Hair follicle dermal papilla cell (primary cell): ENCODE results near the gene ITPRIPL2. TPM values are rescaled to one million over a fixed set of nuclear protein-coding genes. Genes with fewer than 3 reads are reported as not detected.

Experiments
- total RNA-seq: library from RNA; depleted of rRNA; stranded (reverse); fragments of >200 nt; gene quantifications from 2 replicates; pipeline ENCODE4 v1.2.3, GENCODE V29; 2012

ITPRIPL2 gene
- total RNA-seq = 68.0 and 81.9 TPM in 2 replicates

GRCh38 chr16:19113577-19114358 lies at the start of gene ITPRIPL2:
Gene ITPRIPL2 (plus strand): TSS chr16:19113964. CDS start chr16:19114462, 498 bp downstream.

DNA sequence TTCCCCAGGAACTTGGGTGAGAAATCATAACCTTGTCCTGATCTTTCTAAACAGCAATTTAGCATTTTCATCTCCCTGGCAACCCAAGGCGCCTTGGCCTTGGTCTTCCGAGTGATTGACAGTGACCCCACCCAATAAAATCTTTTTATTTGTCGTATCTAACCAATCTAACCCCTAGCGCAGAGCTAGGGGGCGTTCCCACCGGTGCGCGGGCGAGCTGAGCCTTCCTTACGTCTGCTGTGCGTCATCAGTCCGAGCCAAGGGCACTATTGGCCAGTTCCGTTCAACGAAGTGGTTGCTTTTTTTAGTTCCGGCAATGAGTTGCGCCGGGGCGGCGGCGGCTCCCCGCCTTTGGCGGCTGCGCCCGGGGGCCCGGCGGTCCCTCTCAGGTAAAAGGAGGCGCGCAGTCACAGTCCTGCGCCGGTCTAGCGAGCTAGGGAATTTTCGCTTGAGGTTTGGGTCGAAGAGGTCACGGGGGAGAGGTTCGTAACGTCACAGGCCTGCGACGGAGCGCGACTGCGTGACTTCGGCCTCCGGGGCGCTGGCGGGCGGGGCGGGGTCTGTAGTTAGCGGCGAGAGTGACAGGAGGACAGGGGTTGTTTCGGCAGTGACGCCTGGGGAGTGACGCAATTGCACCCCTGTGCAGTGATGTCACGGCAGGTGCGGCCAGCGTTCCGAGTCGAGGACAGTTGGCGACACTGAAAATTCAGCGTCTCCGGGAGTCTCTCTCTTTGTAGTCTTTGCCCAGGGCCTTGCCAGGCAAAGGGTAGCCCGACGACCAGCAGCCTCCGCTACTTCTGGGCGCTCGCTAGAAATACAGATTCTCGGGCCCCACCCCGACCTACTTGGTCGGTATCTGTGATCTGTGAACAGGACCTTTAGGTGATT lies 46.2 kb upstream of the ITPRIPL2 start, which contains the start of gene COQ7:
COQ7 (plus strand) TSS at position 266 of the 888 bp plus-strand sequence; CDS start at position 317, 51 bp downstream.

GRCh38 chr16:19167710-19168370 lies 54.1 kb downstream of the ITPRIPL2 start, which contains the start of gene SYT17:
Gene SYT17 (plus strand): TSS chr16:19168240. CDS start chr16:19168647, 407 bp downstream.

Other genes with a start within 250 kb of the ITPRIPL2 start
- gene SMG1, start 187.6 kb upstream of the ITPRIPL2 start, total RNA-seq = 66.4 and 85.2 TPM in 2 replicates
- 0.81 and 0.97 TPM in 2 replicates for gene TMC7, start 130.0 kb upstream of the ITPRIPL2 start, total RNA-seq
- 8.0 and 12.2 TPM in 2 replicates for gene COQ7, start 46.4 kb upstream of the ITPRIPL2 start, total RNA-seq
- 0.12 and 0.65 TPM in 2 replicates for gene SYT17, start 54.3 kb downstream of the ITPRIPL2 start, total RNA-seq
- gene CLEC19A, start 171.8 kb downstream of the ITPRIPL2 start, total RNA-seq = not detected in 2 replicates